GM21619 (cell line): ENCODE data around the gene SEMA6A.

Experiments used
- ATAC-seq: cut with Tn5 transposase; IDR thresholded peaks from one replicate; pipeline ENCODE4 v1.9.1; 2021; ENCODE audit not compliant: unreplicated experiment

Gene SEMA6A

DNA sequence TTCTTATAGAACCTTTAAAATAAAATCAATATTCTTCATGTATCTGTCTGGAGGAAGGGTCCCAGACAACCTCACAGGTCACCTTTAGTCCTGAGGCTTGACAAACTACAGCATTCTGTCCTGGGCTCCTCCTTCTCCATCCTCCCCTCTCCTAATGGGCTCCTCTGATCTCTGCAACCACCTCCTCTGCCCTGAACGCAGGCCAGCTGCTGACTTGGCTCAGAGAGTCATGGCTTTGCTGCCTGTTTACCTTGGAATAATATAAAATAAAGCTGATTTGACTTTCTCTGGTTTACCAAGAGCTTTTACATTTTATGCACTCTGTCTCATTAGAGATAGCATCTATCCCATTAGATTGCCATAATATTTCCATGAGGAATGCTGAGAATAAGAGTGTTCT, 159.4 kb downstream of the SEMA6A start:
- ATAC-seq, result no peak

DNA sequence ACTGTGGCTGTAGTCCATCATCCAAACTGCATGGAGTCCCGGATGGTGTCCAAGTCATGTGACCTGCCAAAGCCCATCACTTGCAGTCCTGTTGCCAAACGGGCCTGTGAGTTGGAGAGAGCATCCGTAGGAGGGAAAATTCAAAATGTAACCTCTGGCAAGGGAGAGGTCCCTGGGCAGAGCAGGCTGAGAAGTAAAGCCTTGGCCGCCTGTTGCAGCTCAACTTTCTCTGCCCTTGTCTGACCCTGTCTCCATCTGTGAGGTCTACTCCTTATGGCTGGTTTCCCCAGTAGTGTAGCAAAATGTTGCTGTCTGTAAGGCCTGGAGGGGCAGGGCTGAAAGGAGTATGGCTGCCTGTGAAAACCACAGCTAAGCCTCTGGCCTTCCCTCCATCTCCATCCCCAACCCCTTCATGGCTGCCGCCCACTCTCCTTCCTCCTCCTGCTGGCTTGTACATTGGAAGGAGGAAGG, 163.5 kb downstream of the SEMA6A start:
- ATAC-seq, result no peak

DNA sequence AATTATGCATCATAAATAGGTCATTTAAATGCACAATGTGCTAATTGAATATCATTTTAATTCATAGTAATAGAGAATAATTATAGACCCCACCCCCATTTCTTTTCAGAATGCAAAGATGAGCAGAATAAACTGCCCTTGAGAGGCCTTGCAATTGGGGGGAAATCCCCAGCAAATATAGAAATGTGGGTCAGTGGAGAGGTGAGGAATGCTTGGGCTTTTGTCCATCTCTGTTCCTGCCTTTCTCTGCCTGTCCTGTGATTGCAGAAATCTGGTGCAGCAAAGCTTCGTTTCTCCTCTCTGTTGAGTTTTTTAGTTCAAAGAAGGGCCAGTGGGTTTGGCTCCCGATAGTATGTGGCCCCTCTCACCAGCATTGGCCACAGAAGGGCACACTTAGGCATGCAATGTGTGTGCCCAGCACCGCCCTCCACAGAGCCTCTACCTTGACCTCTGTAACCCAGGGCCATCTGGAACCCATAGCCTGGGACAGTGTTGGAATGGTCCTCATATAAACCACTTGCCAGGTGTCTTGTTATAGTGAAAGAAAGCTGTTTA, 164.2 kb downstream of the SEMA6A start:
- no peak for ATAC-seq

GRCh38 chr5:116409591-116410296, 164.9 kb downstream of the SEMA6A start:
- no peak for ATAC-seq

DNA sequence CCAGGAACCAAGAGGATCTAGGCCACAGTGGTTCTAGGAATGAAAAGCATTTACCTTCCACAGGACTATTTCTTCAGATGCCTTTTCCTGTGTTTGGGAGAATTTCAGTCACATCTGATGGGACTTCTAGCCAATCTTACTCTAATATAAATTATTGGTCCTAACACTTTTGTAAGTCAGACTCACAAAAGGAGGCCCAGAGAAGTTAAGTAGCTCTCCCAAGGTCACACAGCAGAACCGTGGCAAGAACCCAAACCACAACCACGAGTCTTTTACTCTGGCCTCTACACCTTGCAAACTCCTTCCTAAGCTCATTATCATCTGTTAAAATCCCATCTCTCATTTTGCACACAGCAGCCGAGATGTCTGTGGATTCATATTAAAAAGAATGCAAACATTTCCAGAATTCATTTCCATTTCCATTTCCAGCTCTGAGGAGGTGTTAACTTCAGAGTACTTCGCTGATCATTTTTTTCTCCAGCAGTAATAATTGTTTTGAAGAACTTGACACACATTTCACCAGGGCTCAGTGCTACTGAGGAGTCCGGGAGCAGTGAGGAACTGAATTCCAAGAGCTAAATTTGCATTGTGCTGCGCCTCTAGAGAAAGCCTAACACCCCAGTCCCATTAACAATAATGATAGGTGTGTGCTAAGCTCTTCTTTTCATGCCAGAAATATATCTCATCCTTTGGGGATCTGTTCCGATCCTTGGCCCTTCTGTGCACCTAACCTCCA, 168.1 kb downstream of the SEMA6A start:
- no peak for ATAC-seq

GRCh38 chr5:116404792-116405191, 169.8 kb downstream of the SEMA6A start:
- ATAC-seq, result no peak

- ATAC-seq, result no peak
Observed at GRCh38 chr5:116404016-116404415, 170.6 kb downstream of the SEMA6A start.

DNA sequence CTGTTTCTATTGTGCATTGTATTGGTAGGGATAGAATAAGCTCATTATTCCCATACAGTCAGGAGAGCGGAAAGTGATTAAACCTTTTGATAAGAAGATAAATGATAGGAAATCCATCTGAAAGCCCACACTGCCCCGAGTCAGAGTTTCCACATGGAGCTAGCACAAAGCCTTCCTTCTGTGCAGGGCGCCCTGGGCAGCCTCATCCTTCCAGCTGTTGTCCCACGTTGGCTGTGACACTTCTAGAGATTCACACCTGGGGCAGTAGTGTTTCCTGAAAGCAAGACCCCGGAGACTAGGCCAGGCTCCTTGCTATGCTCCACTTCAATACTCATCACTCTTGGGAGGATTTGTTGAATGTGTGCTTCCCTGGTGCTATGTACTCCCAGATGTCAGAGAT, 172.4 kb downstream of the SEMA6A start:
- no peak for ATAC-seq

- ATAC-seq, result no peak
Observed at GRCh38 chr5:116401576-116401975, 173.0 kb downstream of the SEMA6A start.

GRCh38 chr5:116396476-116397099, 178.0 kb downstream of the SEMA6A start:
- ATAC-seq, result no peak

GRCh38 chr5:116395631-116396203, 178.9 kb downstream of the SEMA6A start:
- ATAC-seq, result no peak

GRCh38 chr5:116395226-116395625, 179.4 kb downstream of the SEMA6A start:
- ATAC-seq, result no peak

DNA sequence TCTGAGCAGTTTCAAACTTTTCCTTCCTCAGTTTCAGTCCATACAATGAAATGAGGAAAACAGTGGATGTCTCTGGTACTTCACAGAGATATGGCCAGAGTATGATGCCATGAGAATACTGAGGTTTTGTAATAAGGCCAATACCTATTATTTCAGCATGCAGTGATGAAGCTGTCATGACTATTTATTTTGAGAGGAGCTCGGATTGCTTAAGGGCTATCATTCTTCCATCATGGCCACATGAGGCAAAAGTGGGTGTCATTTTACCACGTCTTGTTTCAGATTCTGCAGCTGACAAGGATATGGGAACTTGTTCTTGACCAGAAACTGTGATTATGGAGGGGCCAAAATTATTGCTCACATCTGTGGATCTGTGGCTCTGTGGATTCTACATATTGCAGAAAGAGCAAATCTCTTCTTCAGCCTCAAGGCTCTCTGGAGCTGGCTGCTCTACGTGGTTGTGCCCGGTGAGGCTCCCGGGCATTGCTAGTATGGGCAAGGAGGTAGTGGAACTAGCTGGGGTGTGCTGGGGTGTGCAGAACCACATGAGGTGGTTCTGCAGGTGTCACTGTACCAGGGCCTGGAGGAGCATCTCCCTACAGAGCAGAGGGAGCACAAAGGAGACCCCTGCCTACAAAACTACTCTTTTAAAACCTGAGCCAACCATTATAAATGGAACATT, 180.3 kb downstream of the SEMA6A start:
- no peak for ATAC-seq
